ENCODE data around the gene RASSF8. TPM values are rescaled to one million over a fixed set of nuclear protein-coding genes. Genes with fewer than 3 reads are reported as not detected.
A peak's percentile ranks its signal among the peaks of the same experiment; 100 is the strongest.

The RASSF8 gene
- total RNA-seq, 1 donor from 2014 or later: 33.7 TPM

DNA sequence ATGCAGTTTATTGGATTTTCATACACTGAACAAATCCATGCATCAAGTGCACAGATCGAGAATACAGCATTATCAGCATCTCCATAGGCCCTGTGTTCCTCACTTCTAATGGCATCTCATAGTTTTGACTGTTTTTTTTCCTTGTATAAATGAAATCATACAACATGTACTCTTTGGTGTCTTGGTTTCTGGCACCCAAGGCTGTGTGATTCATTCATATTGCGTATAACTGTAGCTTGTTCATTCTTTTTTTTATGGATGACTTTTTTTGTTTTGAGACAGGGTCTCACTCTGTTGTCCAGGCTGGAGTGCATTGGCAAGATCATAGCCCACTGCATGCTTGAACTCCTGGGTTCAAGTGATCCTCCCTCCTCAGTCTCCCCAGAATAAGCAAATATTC, 14.3 kb downstream of the RASSF8 start:
- H3K27ac ChIP-seq (replicated peaks): no peak overlapping the region
- H3K4me1 ChIP-seq: peaks cover 65% of the 10 kb centered on the region

DNA sequence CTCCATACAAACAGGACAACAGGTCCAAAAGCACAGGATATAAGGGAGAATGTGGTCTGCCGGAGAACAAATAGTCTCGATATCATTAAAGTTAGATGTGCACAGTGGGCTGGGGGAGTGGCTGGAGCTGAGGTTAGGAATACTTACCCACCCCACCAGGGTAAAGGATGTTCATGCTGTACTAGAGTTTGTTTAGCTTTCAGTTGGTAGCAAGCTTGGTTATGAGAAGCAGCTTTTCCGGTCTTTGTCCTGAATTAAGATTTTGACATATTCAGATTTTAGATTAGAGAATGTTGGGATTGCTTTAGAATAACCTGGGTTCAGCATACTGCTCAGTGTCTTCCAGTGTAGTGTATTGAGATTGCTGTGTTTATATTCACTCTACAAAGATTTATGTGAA, 16.7 kb downstream of the RASSF8 start:
- H3K36me3 ChIP-seq: no peaks in the 10 kb centered on the region
- no peak for DNase-seq
- no peaks in the 10 kb centered on the region for H3K27me3 ChIP-seq (ENCODE audit: low read depth)
- no peaks in the 10 kb centered on the region for H3K9me3 ChIP-seq (replicated peaks)
- intact Hi-C loops (cut with micrococcal nuclease): no loop called here
- TF ChIP-seq, protein P1, sequence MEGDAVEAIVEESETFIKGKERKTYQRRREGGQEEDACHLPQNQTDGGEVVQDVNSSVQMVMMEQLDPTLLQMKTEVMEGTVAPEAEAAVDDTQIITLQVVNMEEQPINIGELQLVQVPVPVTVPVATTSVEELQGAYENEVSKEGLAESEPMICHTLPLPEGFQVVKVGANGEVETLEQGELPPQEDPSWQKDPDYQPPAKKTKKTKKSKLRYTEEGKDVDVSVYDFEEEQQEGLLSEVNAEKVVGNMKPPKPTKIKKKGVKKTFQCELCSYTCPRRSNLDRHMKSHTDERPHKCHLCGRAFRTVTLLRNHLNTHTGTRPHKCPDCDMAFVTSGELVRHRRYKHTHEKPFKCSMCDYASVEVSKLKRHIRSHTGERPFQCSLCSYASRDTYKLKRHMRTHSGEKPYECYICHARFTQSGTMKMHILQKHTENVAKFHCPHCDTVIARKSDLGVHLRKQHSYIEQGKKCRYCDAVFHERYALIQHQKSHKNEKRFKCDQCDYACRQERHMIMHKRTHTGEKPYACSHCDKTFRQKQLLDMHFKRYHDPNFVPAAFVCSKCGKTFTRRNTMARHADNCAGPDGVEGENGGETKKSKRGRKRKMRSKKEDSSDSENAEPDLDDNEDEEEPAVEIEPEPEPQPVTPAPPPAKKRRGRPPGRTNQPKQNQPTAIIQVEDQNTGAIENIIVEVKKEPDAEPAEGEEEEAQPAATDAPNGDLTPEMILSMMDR (IDR thresholded peaks at IDR 0.05; ENCODE audit: borderline replicate concordance): no peak
- peak overlapping the region; percentile 2 for H3K27ac ChIP-seq (replicated peaks)
- H3K4me3 ChIP-seq: no peak overlapping the region
- peaks cover 81% of the 10 kb centered on the region for H3K4me1 ChIP-seq

More for the DNA sequence above, 14.3 kb downstream of the RASSF8 start:
- no peaks in the 10 kb centered on the region for H3K27me3 ChIP-seq (ENCODE audit: low read depth)
- intact Hi-C loops (cut with micrococcal nuclease): no loop called here
- no peak for DNase-seq
- H3K4me3 ChIP-seq: no peak overlapping the region
- H3K9me3 ChIP-seq (replicated peaks): no peaks in the 10 kb centered on the region
- TF ChIP-seq, protein P1 (IDR thresholded peaks at IDR 0.05; ENCODE audit: borderline replicate concordance): no peak
- no peaks in the 10 kb centered on the region for H3K36me3 ChIP-seq

DNA sequence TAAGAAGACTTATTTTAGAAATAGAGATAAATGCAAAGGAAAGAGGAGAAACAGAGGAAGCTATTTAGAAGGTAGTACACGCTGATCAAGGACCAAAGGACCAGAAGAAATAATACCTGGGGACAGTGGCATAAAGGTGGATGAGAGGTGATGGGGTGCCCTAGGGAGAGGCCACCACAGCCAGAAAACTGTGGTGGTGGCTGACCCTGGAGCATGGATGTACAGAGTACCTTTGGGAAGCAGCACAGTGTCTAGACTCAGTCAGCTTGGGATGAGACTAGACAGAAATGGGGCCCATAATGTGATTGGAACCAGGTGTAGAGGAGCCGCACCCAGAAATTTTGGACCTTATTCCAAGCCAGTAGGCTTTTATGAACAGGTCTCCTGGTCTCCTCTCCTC, 17.2 kb downstream of the RASSF8 start:
- TF ChIP-seq, protein P1 (IDR thresholded peaks at IDR 0.05; ENCODE audit: borderline replicate concordance): no peak
- DNase-seq: no peak
- Histone ChIP-seq H3K9me3 (replicated peaks) (no peaks in the 10 kb centered on the region), H3K4me1 (peaks cover 81% of the 10 kb centered on the region), H3K36me3 (no peaks in the 10 kb centered on the region), H3K27ac (replicated peaks) (peak overlapping the region; percentile 2), H3K27me3 (ENCODE audit: low read depth) (no peaks in the 10 kb centered on the region), H3K4me3 (peak overlapping the region; percentile 12)
- intact Hi-C loops (cut with micrococcal nuclease): no loop called here

DNA sequence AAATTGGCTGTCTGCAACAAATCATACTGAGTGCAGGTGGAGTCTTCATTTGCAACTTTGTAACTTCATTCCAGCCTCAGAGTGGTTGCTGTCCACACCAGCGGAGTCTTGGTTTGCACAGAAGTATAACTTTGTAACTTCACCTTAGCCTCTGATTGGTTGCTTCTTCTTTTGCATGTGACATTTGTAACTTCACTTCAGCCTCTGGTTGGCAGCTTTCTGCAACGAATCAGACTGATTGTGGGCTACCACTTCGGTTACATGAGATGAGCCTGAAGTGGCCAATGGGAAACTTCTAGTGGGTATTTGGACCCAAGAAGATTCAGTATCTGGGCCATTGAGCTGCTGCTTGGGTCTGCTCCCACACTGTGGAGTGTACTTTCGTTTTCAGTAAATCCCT, 17.8 kb downstream of the RASSF8 start:
- Histone ChIP-seq H3K4me1 (peaks cover 75% of the 10 kb centered on the region), H3K36me3 (no peaks in the 10 kb centered on the region), H3K27ac (replicated peaks) (peak overlapping the region; percentile 2), H3K9me3 (replicated peaks) (no peaks in the 10 kb centered on the region), H3K4me3 (peak overlapping the region; percentile 12), H3K27me3 (ENCODE audit: low read depth) (no peaks in the 10 kb centered on the region)
- no peak for DNase-seq
- TF ChIP-seq, protein P1 (IDR thresholded peaks at IDR 0.05; ENCODE audit: borderline replicate concordance): no peak
- intact Hi-C loops (cut with micrococcal nuclease): no loop called here

DNA sequence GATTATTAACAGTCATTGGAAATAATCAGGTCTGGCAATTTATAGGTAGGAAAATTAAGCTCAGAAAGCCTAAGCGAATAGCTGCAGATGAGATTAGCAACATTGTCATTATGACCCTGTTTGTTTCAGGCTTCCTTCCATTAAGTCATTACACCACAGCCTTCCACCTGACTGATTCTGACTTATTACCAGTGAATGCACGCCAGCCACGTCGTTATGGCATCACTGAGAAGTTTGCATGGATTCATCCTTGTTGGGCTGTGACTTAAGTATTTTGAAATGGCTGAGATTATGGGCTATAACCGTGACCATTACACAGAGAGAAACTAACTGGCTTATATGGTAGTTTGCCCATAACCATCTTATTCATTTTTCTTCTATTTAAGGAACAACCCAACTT, 18.6 kb downstream of the RASSF8 start:
- H3K27me3 ChIP-seq (ENCODE audit: low read depth): no peaks in the 10 kb centered on the region
- no peak overlapping the region for H3K4me3 ChIP-seq
- no peaks in the 10 kb centered on the region for H3K9me3 ChIP-seq (replicated peaks)
- H3K27ac ChIP-seq (replicated peaks): no peak overlapping the region
- DNase-seq: no peak
- H3K36me3 ChIP-seq: no peaks in the 10 kb centered on the region
- intact Hi-C loops (cut with micrococcal nuclease): no loop called here
- TF ChIP-seq, protein P1 (IDR thresholded peaks at IDR 0.05; ENCODE audit: borderline replicate concordance): no peak
- peaks cover 70% of the 10 kb centered on the region for H3K4me1 ChIP-seq

DNA sequence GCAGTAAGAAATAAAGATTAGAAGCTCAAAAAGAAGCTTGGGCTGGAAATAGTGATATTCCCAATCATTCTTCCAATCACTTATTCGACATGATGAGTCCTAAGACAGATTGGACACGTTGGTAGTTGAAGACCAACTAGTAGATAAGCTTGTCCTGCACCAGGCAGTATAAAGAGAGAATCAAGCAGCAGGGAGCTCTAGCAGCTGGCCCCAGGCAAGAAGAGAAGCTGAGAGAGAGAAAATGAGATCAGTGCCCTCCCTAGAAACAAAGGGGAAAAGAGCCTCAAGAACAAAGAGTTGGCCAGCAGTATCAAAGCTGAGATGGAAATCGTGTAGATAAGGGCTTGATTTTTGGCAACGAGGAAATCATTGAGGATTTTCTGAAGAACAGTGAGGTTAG, 20.6 kb downstream of the RASSF8 start:
- intact Hi-C loops (cut with micrococcal nuclease): no loop called here
- TF ChIP-seq, protein P1 (IDR thresholded peaks at IDR 0.05; ENCODE audit: borderline replicate concordance): no peak

More for the DNA sequence above, 20.6 kb downstream of the RASSF8 start:
- DNase-seq: no peak
- Histone ChIP-seq H3K27ac (replicated peaks) (no peak overlapping the region), H3K4me1 (peaks cover 56% of the 10 kb centered on the region), H3K36me3 (no peaks in the 10 kb centered on the region), H3K4me3 (no peak overlapping the region), H3K27me3 (ENCODE audit: low read depth) (no peaks in the 10 kb centered on the region), H3K9me3 (replicated peaks) (no peaks in the 10 kb centered on the region)

Measured in left ventricle myocardium inferior (tissue), 1 donor.